ENCODE data around the gene CASP3.
"Not testable (repeated sequence)": the region's sequence is repeated elsewhere in the genome, so short reads cannot be mapped to it uniquely, and the experiment has no call there.

CASP3 gene

GRCh38 chr4:184595430-184595829 lies 53.8 kb downstream of the CASP3 start:
- DNase-seq (ENCODE audit: low spot score): no peak

GRCh38 chr4:184593461-184593860 lies 55.8 kb downstream of the CASP3 start:
- DNase-seq (ENCODE audit: low spot score): no peak

GRCh38 chr4:184591747-184592270 lies 57.4 kb downstream of the CASP3 start:
- DNase-seq (ENCODE audit: low spot score): not testable (repeated sequence)

- DNase-seq (ENCODE audit: low spot score): no peak
Measured at GRCh38 chr4:184591070-184591677, 58.1 kb downstream of the CASP3 start.

- no peak for DNase-seq (ENCODE audit: low spot score)
Measured at GRCh38 chr4:184590196-184590595, 59.1 kb downstream of the CASP3 start.

GRCh38 chr4:184588893-184589292 lies 60.4 kb downstream of the CASP3 start:
- no peak for DNase-seq (ENCODE audit: low spot score)

GRCh38 chr4:184587701-184588100 lies 61.5 kb downstream of the CASP3 start:
- no peak for DNase-seq (ENCODE audit: low spot score)

GRCh38 chr4:184587221-184587620 lies 62.0 kb downstream of the CASP3 start:
- DNase-seq (ENCODE audit: low spot score): no peak

- DNase-seq (ENCODE audit: low spot score): no peak
Measured at GRCh38 chr4:184583738-184584502, 65.3 kb downstream of the CASP3 start.

Data from HuH-7 (cell line).